ENCODE results near the gene ABHD6.

ABHD6 gene

GRCh38 chr3:58307639-58308215 is 70.1 kb downstream of the ABHD6 start:
- in situ Hi-C loops (cut with MboI; ENCODE audit: low sequenced_read_pairs) = loop anchor here (25.0 kb wide), 1 partner anchor 230 kb away; the partner anchor contains the start of gene ACOX2

DNA sequence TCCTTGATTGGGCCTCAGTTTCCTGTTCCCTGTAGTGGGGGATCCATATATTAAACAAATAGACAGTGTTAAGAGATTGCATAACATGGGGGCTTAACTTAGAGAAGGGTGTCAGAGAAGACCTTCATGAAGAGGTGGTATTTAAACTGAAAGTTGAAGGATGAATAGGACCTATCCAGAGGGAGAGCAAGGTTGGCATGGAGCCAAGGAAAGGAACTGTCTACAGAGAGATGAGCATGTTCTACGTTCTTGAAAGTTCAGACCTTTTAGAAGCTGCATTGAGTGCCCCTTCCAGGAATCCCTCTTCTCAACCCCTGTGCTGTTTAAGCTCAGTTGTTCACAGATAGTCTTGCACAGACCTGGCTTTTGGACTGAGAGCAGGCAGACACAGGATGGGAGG is 71.1 kb downstream of the ABHD6 start:
- in situ Hi-C loops (cut with MboI; ENCODE audit: low sequenced_read_pairs) = loop anchor here (25.0 kb wide), 1 partner anchor 229 kb away; the partner anchor contains the start of gene ACOX2

- in situ Hi-C loops (cut with MboI; ENCODE audit: low sequenced_read_pairs) = loop anchor here (25.0 kb wide), 1 partner anchor 219 kb away; the partner anchor contains the start of gene ACOX2
Observed at GRCh38 chr3:58317811-58318210, 80.2 kb downstream of the ABHD6 start.

- in situ Hi-C loops (cut with MboI; ENCODE audit: low sequenced_read_pairs) = loop anchor here (10.0 to 25.0 kb wide), 2 partner anchors 93 to 216 kb away; partner anchors contain the start of gene ACOX2
Observed at GRCh38 chr3:58321791-58322190, 84.2 kb downstream of the ABHD6 start.

GRCh38 chr3:58322793-58323192 is 85.2 kb downstream of the ABHD6 start:
- in situ Hi-C loops (cut with MboI; ENCODE audit: low sequenced_read_pairs) = loop anchor here (10.0 to 25.0 kb wide), 2 partner anchors 92 to 215 kb away; partner anchors contain the start of gene ACOX2

DNA sequence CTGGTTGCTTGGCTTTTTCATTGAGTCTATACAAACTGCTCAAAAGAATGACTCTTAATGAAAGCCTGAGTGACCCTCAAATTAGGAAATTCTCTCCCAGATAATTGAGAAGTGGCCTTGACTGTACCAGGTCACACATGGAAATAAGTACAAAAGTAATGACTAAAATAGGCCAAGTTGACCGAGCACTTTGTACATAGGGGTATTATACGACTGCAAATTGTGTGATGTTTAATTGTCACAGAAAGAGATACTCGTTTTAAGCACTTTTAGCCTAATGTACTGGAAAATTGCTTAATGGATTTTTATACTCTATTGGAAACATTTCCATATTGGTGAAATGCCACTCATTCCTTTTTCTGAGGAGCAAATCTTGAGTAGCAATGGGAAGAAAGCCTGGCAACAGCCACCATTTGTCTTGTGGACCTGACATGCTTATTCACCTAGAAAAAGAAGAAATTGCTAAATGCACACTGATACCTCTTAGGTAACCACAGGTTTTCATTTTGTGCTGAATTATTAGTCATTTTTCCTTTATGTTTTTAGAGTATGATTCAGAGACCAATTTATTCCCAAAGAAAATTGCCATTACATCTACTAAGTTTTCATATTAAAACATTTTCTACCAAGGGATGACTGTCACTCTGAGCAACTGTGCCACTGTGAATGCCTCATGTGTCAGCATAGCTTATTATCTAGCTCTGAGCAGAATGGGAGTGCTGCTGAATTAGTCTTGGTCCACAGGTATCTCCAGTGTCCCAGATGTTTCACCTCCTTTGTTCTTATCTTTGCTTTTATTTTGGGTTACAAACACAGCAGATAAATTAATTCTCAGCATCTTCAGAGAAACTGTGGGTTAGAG is 86.2 kb downstream of the ABHD6 start:
- in situ Hi-C loops (cut with MboI; ENCODE audit: low sequenced_read_pairs) = loop anchor here (10.0 to 25.0 kb wide), 2 partner anchors 91 to 214 kb away; partner anchors contain the start of gene ACOX2

DNA sequence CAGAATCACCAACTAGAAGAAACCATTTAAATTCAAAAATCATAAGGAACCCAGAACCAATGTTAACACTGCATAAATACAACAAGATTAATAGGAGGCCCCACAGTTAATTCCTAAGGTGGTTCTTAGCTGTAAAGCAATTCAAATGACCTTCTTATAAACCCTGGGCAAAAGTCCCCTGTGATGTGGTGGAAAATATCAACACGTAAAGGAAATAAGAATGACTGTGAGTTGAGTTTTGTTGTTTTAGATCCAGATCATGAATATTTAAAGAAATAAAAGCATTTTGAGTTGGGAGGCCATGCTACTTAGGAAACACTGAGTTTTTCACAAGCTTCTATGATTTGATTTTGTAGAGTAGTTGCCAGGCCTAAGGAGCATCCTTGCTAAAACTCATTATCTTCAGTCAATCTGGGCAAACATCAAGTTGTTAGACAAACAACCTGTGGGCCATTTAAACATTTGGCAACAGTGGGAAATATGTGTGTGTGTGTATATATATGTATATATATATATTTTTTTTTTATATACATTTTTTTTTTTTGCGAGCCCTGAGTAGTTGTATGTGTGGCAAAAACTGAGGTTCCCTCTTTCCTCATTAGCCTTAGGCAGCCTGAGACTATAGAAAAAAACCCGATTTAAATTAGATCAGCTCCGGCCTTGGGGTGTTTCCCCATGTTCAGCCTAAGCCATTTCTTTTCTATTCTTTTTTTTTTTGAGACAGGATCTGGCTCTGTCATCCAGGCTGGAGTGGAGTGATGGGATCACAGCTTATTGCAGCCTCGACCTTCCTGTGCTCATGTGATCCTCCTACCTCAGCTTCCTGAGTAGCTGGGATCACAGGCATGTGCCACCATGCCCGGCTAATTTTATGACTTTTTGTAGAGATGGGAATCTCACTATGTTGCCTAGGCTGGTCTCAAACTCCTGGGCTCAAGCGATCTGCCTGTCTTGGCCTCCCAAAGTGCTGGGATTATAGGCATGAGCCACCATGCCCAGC is 87.1 kb downstream of the ABHD6 start:
- in situ Hi-C loops (cut with MboI; ENCODE audit: low sequenced_read_pairs) = loop anchor here (10.0 to 25.0 kb wide), 2 partner anchors 90 to 213 kb away; partner anchors contain the start of gene ACOX2

GRCh38 chr3:58325525-58325992 is 88.0 kb downstream of the ABHD6 start:
- in situ Hi-C loops (cut with MboI; ENCODE audit: low sequenced_read_pairs) = loop anchor here (10.0 kb wide), 1 partner anchor 89 kb away; no protein-coding TSS in a partner anchor

GRCh38 chr3:58326267-58326900 is 88.8 kb downstream of the ABHD6 start:
- in situ Hi-C loops (cut with MboI; ENCODE audit: low sequenced_read_pairs) = loop anchor here (10.0 kb wide), 1 partner anchor 88 kb away; no protein-coding TSS in a partner anchor

DNA sequence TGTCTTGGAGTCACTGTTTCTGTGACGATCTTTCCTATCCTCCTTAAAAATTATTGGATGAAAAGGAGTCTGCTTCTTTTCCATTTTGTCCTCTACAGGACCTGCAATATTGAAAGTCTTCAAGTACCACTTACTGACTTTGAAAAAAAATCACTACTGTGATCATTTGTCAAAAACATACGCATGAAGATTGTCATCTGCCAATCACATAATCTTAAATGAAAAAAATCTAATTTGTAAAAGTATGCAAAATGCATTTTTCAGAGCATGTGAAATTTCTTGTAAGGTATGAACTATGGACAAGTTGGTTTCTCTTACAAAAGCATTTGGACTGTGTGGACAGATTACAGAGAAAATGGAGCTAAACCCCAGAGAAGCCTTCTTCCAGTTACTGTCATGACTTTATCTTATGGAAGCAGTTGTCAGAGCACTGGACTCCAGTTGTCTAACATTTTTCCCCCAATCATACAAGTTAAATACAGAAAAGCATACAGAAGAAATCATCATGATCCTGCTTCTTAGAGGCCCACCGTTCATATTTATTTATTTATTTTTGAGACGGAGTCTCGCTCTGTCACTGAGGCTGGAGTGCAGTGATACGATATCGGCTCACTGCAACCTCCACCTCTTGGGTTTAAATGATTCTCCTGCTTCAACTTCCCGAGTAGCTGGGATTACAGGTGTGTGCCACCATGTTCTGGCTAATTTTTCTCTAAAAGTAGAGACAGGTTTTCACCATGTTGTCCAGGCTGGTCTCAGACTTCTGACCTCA is 91.7 kb downstream of the ABHD6 start:
- in situ Hi-C loops (cut with MboI; ENCODE audit: low sequenced_read_pairs) = loop anchor here (10.0 kb wide), 1 partner anchor 85 kb away; no protein-coding TSS in a partner anchor

- in situ Hi-C loops (cut with MboI; ENCODE audit: low sequenced_read_pairs) = loop anchor here (10.0 kb wide), 1 partner anchor 85 kb away; no protein-coding TSS in a partner anchor
Observed at GRCh38 chr3:58329922-58330413, 92.4 kb downstream of the ABHD6 start.

DNA sequence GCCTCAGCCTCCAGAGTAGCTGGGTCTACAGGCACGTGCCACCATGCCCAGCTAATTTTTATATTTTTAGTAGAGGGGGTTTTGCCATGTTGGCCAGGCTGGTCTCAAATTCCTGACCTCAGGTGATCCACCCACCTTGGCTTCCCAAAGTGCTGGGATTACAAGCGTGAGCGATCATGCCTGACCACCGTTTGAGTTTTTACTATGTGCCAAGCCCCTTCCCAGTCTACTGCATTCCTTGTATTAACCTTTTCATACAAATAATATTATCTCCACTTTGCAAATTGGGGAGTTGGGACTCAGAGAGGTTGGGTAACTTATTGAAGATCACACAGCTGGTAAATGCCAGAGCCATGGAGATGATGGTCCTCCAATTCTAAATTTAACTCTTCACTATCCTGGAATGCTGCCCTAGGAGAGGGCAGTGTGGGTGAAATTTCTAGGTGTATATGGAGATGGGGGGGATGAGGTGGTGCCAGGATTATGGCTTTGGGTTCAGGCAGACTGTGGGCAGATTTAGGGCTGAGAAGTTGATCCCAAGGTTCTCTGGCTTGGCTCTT is 94.1 kb downstream of the ABHD6 start:
- in situ Hi-C loops (cut with MboI; ENCODE audit: low sequenced_read_pairs) = no loop called here

DNA sequence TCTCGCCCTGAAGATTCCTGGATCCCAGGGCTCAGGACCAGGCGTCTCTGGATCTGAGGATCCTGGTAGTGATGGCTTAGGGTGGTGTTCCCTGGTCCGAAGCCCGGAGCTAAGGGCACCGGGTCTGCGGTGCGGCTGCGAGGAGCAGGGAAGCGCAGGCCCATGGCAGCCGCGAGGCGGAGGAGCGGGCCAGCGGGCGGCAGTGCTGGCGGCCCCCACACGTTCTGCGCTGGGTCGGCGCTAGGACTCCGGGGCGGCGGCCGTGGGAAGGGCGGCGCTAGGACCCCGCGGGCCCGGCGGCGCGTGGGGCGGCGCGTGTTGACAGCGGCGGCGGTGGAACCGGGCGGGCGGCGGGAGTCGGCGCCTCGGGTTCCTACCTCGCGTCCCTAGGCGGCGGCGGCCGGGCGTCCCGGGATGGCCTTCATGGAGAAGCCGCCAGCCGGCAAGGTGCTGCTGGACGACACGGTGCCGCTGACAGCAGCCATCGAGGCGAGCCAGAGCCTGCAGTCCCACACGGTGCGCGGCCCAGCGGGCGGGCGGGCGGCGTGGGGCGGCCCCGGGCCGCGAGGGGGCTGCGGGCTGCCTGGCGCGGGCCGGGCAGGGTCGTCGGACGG is 95.1 kb downstream of the ABHD6 start, which contains the start of gene PXK:
PXK (plus strand) TSS at position 318 of the 614 bp plus-strand sequence; CDS start at position 415, 97 bp downstream.
- in situ Hi-C loops (cut with MboI; ENCODE audit: low sequenced_read_pairs) = no loop called here

DNA sequence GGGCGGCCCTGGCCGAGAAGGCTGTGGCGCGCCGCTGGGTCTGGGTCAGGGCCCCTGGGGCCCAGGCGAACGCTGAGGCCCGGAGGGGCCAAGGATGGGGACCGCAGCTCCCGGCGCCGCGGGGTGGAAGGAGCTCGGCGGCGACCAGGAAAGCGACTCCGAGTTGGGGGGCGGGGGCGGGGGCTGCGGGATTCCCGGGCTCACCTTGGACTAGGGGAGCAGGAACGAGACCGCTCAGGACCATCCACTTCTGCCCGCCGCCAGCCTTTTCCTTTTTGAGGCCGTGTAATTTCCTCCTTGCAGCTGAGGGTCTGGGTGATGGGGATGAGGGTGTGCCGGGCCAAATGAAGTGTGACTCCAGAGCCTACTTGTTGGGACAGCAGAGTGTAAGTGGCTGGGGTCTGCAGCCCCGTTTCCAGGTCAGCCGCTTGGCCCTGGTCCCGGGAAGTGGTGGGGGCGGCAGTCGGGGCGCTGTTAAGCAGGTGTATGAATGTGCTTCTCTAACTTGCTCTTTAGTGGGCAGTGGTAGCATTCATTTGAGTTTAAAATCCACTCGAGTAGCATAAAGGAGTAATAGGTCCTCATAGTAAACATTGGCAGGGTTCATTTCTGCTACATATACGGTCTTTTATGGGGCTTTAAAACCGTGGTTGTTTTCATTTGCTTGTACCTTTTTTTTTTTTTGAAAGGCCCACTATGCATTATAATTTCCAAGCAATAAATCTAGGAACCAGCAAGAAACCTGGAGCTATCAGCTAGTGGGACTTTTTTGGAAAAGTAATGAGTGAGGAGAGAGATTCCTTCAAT is 95.8 kb downstream of the ABHD6 start:
- in situ Hi-C loops (cut with MboI; ENCODE audit: low sequenced_read_pairs) = no loop called here

GRCh38 chr3:58334013-58334321 is 96.4 kb downstream of the ABHD6 start:
- in situ Hi-C loops (cut with MboI; ENCODE audit: low sequenced_read_pairs) = no loop called here

DNA sequence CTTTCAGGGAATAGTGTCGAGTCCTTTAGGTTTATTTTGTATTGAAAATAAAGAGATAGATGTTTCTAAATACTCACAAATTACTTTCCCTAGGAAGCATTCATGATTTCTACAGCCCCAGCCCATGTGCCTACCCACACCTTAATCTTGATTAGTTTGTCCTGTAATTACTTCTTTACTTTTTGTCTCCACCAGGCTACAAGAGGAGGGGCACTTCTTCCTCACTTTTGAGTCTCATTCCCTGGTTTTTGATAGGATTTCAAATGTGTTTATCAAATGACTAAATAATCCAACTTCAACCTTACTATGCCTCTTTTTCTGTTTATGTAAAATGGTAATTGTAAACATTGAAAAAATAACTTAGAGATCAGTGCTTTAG is 96.9 kb downstream of the ABHD6 start:
- in situ Hi-C loops (cut with MboI; ENCODE audit: low sequenced_read_pairs) = no loop called here

GRCh38 chr3:58335652-58335947 is 98.0 kb downstream of the ABHD6 start:
- in situ Hi-C loops (cut with MboI; ENCODE audit: low sequenced_read_pairs) = no loop called here

Measured in HL-60/S4 treated with retinoic acid at 250 ng/mL for 4 days and 3 days (cell line).